Embryonic facial prominence (tissue), 1 donor: ENCODE results near the gene PLAAT4.
A peak's percentile ranks its signal among the peaks of the same experiment; 100 is the strongest.
"Not testable (repeated sequence)": the region's sequence is repeated elsewhere in the genome, so short reads cannot be mapped to it uniquely, and the experiment has no call there.

Experiments used
- DNase-seq: peaks from one replicate; pipeline ENCODE4 v3.0.0-alpha.2; 2016; ENCODE audit errors: extremely low spot score

The PLAAT4 gene

GRCh38 chr11:63511048-63511748 lies 25.4 kb upstream of the PLAAT4 start:
- no peak for DNase-seq

- DNase-seq, result no peak
Observed at GRCh38 chr11:63512816-63513215, 23.8 kb upstream of the PLAAT4 start.

- DNase-seq, result no peak
Observed at GRCh38 chr11:63516109-63516508, 20.5 kb upstream of the PLAAT4 start.

- no peak for DNase-seq
Observed at GRCh38 chr11:63517156-63517555, 19.5 kb upstream of the PLAAT4 start.

GRCh38 chr11:63518548-63518947 lies 18.1 kb upstream of the PLAAT4 start:
- DNase-seq, result no peak

GRCh38 chr11:63520606-63521170 lies 15.9 kb upstream of the PLAAT4 start:
- DNase-seq, result no peak

- DNase-seq, result no peak
Observed at GRCh38 chr11:63521896-63522295, 14.7 kb upstream of the PLAAT4 start.

- DNase-seq, result no peak
Observed at GRCh38 chr11:63523151-63523550, 13.5 kb upstream of the PLAAT4 start.

- no peak for DNase-seq
Observed at GRCh38 chr11:63527667-63528066, 8.9 kb upstream of the PLAAT4 start.

GRCh38 chr11:63528156-63528555 lies 8.5 kb upstream of the PLAAT4 start:
- not testable (repeated sequence) for DNase-seq

- not testable (repeated sequence) for DNase-seq
Observed at GRCh38 chr11:63528729-63529278, 7.8 kb upstream of the PLAAT4 start.

GRCh38 chr11:63529373-63529772 lies 7.2 kb upstream of the PLAAT4 start:
- DNase-seq, result not testable (repeated sequence)

- no peak for DNase-seq
Observed at GRCh38 chr11:63530021-63530420, 6.6 kb upstream of the PLAAT4 start.

GRCh38 chr11:63531074-63531792 lies 5.4 kb upstream of the PLAAT4 start:
- not testable (repeated sequence) for DNase-seq

- no peak for DNase-seq
Observed at GRCh38 chr11:63532117-63532516, 4.5 kb upstream of the PLAAT4 start.

- DNase-seq, result no peak
Observed at GRCh38 chr11:63532799-63533475, 3.7 kb upstream of the PLAAT4 start.

GRCh38 chr11:63534076-63534475 lies 2.5 kb upstream of the PLAAT4 start:
- DNase-seq, result no peak

- DNase-seq, result no peak
Observed at GRCh38 chr11:63534895-63535461, 1.6 kb upstream of the PLAAT4 start.

- no peak for DNase-seq
Observed at GRCh38 chr11:63535734-63536133, 874 bp upstream of the PLAAT4 start.

- peak; percentile 16 for DNase-seq
Observed at GRCh38 chr11:63537293-63538101, 889 bp downstream of the PLAAT4 start.

GRCh38 chr11:63542506-63542905 lies 5.9 kb downstream of the PLAAT4 start:
- DNase-seq, result not testable (repeated sequence)
